Measurements from ENCODE around the gene KRTAP5-4.

DNA sequence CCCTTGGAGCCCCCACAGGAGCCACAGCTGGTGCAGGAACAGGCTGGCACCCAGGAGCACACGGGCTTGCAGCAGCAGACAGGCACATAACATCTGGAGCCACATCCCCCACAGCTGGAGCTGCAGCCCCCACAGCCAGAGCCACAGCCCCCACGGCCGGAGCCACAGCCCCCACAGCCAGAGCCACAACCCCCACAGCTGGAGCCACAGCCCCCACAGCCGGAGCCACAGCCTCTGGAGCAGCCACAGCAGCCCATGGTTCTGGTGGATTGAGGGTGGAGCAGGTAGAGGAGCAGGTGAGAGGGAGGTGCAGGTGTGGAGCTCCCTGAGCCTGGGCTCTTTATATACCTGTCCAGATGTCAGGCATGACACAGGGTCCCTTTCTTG, 24.0 kb downstream of the KRTAP5-4 start, which contains the start of gene KRTAP5-2:
- no peak for TF ChIP-seq POLR2A (IDR thresholded peaks at IDR 0.05; ENCODE audit: low read depth, low read length)
- TF ChIP-seq SPI1 (IDR thresholded peaks at IDR 0.05; ENCODE audit: low read depth, low read length) = no peak
- no peak for TF ChIP-seq POLR2AphosphoS5 (IDR thresholded peaks at IDR 0.05; ENCODE audit: low read depth, low read length)
- no peak for TF ChIP-seq TAF1 (IDR thresholded peaks at IDR 0.05; ENCODE audit: low read depth, low read length)
- TF ChIP-seq PAX5 (IDR thresholded peaks at IDR 0.05; ENCODE audit: insufficient read depth, low read length, severe bottlenecking) = no peak
- no peak for TF ChIP-seq POU2F2 (IDR thresholded peaks at IDR 0.05; ENCODE audit: low read depth, low read length)
